HG03460 (cell line): ENCODE results near the gene LNX1.

ENCODE experiments used
- ATAC-seq: cut with Tn5 transposase; IDR thresholded peaks from one replicate; pipeline ENCODE4 v1.9.1; 2021; ENCODE audit not compliant: unreplicated experiment

LNX1 gene

DNA sequence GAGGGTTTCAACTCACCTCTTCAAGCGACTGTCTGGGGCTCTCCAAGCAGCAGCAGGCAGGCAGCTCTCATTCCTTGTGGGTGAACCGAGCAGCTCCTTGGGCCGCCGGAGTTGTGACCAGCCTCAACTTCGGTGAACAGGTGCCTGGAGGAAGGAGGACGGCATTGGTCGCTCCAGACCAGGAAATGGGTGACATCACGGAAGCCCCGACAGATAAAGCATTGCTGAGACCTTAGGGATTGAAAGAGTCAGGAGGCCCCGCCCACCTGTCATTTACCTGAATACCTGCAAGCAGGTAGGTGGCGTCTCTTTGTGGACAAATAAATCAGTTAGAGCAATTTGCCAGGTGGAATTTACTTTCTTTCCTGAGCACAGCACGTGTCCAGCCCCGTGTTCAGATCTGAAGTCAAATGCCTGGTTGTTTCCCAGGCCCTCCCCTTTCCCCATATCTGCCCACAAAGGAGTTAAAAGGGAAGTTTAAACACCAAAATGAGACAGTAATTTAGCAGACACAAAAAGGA, at the start of gene LNX1:
Gene LNX1 (minus strand): TSS at position 115 of the 521 bp plus-strand sequence. CDS start 17,484 bp downstream, outside the sequence.
- ATAC-seq: no peak

- peak; percentile 82 for ATAC-seq
Measured at GRCh38 chr4:53640576-53641453, 49.5 kb upstream of the LNX1 start.

- no peak for ATAC-seq
Measured at GRCh38 chr4:53638919-53639318, 47.6 kb upstream of the LNX1 start.

GRCh38 chr4:53637348-53637747, 46.1 kb upstream of the LNX1 start:
- ATAC-seq: no peak

GRCh38 chr4:53635697-53636483, 44.6 kb upstream of the LNX1 start:
- ATAC-seq: no peak

- no peak for ATAC-seq
Measured at GRCh38 chr4:53633608-53634007, 42.3 kb upstream of the LNX1 start.

DNA sequence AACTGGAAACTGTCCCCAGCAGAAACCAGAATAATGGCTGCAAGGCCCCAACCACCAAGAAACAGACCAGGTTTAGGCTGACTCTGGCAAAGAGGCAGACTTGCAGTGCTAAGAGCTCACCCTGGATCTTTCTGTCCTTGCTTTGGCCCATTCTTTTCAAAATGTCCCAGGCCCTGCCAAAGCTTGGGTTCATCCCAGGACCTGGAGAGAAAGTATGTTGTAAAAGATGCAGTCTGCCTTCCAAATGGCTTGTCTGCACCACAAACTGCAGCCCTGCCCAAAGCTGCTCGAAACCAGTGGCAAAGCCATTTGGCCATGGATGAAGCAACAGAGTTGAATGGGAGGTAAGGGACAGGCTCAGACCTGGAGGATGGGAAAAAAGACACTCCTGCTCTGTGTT, 38.0 kb upstream of the LNX1 start:
- no peak for ATAC-seq

DNA sequence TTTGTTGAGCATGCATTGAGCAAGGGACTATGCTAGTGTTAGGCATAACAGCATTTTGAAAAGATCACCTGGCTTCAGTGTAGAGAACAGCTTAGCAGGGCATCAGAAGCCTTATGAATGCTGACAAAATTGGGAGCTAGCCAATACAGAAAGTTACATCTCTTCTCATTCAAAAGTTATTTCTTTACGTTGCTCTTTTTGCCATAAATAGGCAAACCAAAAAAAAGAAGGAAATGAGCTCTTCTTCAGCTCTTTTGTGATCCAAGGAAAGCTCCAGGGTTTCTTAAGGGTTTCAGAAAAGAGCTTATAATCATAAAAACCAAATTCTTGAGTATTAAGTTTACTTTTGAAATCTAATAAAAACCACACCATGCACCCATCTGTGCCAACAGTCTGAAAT, 35.2 kb upstream of the LNX1 start:
- no peak for ATAC-seq

GRCh38 chr4:53625888-53626287, 34.6 kb upstream of the LNX1 start:
- ATAC-seq: no peak

- no peak for ATAC-seq
Measured at GRCh38 chr4:53622739-53623151, 31.5 kb upstream of the LNX1 start.

GRCh38 chr4:53620956-53621355, 29.7 kb upstream of the LNX1 start:
- ATAC-seq: no peak

GRCh38 chr4:53619431-53619830, 28.1 kb upstream of the LNX1 start:
- ATAC-seq: no peak

DNA sequence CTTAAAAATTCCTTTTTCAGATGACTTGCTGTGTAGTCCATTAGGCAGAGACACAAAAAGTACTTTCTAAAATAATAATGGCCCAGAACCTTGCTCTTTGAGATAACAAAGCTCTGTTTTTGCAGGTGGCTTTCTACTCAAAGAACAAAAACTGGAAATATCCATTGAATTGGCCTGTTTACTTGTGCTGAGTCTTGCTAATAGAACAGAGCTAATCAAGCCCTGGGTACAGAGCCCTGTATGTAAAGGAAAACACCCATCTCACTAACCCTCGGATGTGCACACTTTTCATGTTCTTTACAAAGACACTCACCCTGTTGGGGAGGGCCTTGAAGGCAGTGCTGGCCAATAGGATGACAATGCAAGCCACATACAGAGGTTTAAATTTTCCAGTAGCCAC, 27.0 kb upstream of the LNX1 start:
- ATAC-seq: no peak

DNA sequence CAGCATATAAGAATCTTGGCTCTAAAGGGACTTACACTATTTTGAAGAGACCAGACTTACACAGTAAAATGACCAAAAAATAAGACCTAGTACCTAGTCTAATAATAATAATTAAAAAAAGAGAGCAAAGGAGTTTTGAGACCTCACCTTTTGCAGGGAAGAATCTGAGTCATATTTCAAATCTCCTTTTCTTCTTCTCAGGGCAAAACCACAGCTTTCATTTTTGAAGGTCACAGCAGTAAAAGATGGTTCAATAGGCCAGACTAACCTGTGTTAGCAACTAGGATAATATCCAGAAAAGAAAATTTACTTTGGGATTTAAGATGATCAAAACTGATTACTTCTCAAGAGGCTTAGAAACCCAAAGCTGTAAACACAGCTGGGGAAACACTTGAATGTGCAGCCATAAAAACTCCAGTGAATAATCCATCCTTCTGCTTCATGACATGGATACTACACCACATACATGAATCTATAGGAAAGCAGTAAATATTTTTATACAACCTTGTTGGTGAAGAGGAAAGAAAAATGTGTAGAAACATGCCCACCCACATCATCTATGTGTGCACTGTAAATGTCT, 25.9 kb upstream of the LNX1 start:
- ATAC-seq: no peak

GRCh38 chr4:53616219-53616618, 24.9 kb upstream of the LNX1 start:
- ATAC-seq: no peak

GRCh38 chr4:53614591-53614990, 23.3 kb upstream of the LNX1 start:
- ATAC-seq: no peak

DNA sequence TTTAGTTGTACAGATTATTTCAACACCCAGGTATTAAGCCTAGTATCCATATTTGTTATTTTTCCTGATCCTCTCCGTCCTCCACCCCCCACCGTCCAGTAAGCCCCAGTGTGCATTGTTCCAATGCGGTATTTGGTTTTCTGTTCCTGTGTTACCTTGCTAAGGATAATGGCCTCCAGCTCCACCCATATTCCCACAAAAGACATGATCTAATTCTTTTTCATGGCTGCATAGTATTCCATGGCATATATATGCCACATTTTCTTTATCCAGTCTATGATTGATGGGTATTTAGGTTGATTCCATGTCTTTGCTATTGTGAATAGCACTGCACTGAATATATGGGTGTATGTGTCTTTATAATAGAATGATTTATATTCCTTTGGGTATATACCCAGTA, 22.1 kb upstream of the LNX1 start:
- ATAC-seq: no peak

DNA sequence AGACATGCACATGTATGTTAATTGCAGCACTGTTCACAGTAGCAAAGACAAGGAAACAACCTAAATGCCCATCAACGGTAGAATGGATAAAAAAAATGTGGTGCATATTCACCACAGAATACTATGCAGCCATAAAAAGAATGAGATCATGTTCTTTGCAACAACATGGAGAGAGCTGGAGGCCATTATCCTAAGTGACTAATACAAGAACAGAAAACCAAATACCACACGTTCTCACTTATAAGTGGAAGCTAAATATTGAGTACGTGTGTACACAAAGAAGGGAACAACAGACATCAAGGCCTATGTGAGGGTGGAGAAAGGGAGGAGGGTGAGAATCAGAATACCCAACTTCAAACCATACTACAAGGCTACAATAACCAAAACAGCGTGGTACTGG, 17.4 kb upstream of the LNX1 start:
- ATAC-seq: no peak

GRCh38 chr4:53608242-53608641, 17.0 kb upstream of the LNX1 start:
- no peak for ATAC-seq

- ATAC-seq: no peak
Measured at GRCh38 chr4:53605783-53606182, 14.5 kb upstream of the LNX1 start.

DNA sequence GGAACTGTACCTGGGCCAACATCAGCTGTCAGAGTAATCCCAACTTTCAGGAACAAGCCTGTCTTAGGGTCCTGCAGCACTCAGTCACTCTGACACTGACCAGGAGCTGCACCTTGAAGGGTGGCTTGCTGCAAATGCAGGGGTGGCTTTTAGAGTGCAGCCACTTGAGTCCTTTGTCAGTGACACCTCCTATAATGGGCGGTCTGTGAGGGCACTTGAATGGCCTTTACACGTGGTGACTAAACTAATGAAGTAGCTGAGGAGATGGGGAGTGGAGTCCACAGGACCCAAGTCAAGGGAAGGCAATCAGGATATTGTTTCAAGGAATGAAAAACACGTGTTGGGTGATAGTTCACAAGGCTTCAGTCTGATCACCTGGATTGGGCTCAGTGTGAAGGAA, 11.1 kb upstream of the LNX1 start:
- no peak for ATAC-seq
